Activated T-helper 1 cell treated with anti-CD3 and anti-CD28 coated beads, Interleukin-2, amount 50 U/mL, for 16 hours (primary cell): ENCODE results near the gene CIB2.

Source experiments
- DNase-seq, 2 donors: peaks; one replicate each; pipeline ENCODE4 v3.0.0-alpha.2; 2020; ENCODE audit warnings: low read depth in 1 of 2, low spot score in 1 of 2

Gene CIB2

DNA sequence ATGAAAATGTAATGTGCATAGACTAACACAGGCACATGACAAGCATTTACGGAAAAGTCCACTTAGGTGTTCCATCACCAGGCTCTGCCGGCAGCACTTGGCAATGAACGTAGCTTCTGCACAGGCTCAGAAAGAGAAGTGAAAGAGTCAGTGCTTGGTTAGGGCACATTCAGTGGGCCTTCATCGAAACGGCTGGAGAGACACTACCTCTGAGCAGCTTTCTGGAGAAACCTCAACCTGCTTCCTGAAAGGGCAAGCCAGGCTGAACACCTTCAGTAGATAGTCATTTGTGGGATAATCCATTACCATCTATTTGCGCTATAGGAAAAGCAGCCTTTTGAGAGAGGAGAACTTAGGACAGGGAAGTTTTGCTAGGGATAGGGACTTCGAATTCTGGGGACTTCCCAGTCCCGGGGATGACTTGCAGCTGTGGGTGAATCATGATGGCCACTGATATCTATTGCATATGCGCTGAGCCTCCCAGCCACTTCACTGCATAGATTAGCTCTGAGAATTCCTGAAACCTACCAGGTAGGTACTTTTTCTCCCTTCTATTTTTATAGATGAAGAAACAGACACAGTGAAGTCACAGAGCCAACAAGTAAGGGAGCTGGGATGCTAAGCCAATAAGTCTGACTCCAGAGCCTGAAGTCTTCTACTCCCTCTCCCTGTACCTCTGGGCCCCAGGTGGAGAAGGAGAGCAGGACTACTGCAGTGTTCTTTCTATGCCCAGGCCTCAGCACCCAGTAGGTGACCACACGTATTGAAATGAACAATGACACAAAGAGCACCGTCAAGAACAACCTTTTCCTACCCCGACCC, 43.1 kb downstream of the CIB2 start:
- DNase-seq, result no peak

DNA sequence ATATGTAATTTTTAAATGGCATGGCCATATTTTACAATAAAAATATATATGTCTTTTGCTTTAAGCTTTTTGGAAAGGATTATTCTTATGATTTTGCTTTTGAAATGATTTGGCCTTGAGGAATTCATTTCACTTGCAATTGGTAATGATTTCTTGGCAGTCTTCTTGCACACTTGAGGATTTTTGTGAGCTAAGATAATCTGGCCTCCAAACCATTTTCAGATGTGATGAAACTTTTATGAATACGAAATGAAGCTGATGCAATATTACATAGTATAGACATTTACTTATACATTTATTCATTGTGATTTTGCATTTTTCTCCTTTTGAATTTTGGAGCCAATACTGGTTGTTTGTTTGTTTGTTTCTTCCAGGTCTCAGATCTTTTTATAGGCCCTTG, 45.3 kb downstream of the CIB2 start:
- no peak for DNase-seq

DNA sequence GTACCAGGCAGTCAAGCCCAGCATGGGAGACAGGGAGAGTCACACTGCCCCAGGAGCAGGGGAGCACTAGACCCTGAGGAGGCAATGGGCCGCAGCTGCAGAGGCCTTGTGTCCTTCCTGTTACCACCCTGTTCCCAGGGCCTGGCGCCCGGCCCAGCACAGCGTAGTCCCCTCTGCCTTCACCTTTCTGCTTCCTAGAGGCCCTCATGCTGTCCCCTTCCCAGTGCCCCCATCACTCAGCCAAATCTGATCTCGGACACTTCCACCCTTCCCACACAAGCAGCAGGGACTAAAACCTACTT, 46.8 kb downstream of the CIB2 start:
- no peak for DNase-seq

DNA sequence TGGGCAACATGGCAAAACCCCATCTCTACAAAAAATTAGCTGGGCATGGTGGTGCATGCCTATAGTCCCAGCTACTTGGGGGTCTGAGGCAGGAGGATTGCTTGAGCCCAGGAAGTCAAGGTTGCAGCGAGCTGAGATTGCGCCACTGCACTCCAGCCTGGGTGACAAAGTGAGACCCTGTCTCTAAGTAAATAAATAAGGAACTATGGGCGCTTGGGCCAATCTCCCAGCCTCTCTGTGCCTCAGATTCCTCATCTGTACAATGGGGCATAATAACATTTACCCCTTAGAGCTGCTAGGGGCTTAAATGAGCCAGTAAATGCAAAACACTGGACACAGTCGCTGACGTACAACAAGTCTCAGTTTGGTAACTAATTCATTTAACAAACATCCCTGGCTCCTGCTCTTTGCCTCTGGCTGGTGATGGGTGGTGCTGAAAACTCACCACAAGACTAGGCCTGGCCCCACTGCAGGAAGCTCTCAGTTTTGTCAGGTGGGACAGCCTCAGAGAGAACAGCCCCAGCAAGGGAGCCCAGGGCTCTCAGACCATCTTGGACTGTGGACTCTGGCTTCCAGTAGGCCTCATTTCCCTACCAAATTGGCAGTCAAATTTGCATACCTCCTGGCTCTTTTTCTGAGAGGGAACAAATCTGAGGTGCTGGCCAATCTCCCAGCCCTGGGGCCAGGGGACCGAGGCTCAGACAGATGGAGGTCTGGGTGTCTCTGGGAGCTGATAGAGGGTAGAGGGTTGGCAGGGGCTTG, 47.4 kb downstream of the CIB2 start:
- DNase-seq, result no peak

DNA sequence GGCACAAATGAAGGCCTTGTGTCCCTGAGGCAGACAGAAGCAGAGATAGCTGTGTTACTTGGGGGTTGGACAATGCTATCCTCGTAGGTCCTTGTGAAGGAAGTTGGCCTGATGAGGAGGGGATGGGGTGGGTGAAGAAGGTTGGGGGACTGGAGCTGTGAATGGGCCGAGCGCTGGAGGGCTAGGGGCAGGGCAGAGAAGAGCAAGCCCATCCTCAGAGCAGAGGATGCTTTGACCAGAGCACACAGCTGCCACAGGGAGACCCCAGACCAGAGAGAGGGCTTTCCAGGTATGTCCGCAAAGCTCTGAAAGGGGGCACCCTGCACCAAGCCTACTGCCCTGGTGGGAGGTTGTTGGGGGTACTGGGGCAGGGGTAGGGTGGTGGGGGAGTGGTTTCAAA, 48.1 kb downstream of the CIB2 start:
- DNase-seq, result no peak

DNA sequence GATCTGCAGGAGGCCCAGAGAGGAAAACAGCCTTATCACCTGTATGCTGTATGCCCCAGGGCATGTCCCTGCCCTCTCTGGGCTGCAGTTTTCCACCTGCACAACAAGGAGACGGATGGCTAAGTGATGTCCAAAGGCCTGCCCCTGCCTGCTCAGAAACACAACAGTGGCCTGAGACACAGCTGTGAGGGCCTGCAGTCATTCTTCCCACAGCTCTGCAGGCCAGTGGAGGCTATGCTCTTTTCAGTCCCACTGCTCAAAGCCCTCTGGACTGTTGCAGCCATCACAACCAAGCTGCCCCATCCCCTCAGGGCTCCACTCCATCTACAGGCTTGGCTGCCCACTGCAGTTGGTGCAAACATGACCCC, 48.5 kb downstream of the CIB2 start:
- DNase-seq, result no peak

DNA sequence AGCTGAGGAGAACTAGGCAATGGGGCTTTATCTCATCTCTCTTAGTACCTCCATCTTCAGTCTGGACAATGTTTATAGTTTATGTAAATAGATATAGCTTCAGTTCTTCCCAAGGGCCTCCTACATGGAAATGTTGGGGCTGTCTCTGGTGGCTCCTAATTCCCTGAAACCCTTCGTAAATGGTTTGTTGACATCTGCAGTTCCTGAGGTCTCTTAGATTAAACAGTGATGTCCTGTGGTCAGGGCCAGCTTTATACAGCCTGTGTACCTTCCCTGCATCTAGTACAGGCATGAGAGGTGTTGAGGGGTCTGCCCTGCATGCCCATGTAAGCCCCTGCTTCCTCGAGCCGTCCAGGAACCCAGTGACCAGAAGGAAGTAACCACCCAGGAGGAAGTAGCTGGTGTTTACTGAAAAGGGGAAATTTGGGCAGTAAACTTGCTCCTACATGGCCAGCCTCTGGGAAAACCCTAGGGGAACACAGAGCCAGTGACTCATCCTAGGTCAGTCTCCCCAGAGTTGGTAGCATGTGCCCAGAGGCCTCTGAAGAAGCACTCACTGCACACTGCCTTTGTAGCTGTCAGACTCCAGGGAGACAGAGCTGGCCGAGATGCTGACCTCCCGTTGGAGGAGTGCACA, 49.0 kb downstream of the CIB2 start:
- DNase-seq, result no peak

DNA sequence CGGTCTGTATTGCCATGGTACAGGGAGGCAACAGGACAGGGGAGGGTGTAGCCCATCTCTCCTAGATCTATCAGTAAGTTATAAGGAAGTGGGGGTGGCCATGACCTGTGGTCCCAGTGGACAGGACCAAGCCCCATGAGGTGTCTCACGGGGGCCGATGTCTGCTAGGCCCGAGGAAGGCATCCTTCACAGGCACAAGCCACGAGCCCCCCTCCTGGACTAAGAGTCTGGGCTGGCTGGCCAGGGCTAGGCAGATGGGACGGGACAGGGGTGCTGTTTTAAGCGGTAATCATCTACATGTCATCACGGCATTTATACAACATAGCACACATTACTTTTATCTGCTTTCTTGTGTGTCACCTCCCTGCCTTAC, 51.2 kb downstream of the CIB2 start:
- DNase-seq, result no peak

DNA sequence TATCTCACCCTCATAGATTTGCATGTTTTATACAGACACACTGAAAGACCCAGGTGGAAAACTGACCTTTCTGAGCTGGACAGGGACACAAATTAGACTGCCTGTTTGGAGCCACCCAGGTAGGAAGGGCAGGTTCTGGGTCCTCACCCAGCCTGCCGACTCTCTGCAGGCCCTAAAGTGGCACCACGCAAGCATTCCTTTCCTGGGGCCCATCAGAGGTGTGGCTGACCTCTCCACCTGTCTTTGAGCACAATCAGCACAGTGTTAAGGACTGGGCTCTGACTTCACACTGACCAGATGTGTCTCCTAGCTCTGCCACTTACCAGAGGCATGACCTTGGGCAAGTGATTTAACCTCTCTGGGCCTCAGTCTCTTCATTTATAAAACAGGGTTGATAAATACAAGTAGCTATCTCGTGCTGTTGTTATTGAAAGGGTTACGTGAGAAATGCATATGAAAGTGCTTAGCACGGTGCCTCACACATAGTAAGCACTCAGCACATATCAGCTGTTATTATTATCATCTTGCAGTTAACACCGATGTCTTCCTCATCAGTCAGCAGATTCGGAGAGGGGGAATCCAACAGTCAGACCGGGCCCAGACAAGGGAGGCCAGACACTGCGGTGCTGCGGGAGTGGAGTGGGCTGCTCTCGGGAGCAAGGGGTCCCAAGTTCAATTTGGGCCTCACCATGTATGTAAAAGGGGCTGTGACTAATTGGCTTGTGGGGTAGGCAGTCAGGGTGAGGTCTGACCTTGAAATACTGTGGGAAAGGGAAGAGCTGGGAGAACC, 51.8 kb downstream of the CIB2 start:
- DNase-seq, result no peak

DNA sequence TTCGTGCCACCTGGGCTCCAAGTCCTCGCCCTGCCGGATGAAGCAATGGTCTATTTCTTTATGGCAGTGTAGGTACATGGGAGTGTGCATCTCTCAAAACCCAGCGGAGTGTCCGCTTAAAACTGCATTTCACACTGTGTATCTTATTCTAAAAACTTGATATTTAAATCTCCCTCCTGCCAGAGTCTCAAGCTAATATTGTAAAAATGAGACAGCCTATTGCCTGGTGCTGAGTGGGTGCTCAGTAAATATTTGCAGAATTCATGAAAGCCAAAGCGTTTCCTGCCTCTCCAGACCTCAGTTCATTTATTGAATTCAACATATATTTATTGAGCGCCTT, 53.4 kb downstream of the CIB2 start:
- DNase-seq, result no peak

DNA sequence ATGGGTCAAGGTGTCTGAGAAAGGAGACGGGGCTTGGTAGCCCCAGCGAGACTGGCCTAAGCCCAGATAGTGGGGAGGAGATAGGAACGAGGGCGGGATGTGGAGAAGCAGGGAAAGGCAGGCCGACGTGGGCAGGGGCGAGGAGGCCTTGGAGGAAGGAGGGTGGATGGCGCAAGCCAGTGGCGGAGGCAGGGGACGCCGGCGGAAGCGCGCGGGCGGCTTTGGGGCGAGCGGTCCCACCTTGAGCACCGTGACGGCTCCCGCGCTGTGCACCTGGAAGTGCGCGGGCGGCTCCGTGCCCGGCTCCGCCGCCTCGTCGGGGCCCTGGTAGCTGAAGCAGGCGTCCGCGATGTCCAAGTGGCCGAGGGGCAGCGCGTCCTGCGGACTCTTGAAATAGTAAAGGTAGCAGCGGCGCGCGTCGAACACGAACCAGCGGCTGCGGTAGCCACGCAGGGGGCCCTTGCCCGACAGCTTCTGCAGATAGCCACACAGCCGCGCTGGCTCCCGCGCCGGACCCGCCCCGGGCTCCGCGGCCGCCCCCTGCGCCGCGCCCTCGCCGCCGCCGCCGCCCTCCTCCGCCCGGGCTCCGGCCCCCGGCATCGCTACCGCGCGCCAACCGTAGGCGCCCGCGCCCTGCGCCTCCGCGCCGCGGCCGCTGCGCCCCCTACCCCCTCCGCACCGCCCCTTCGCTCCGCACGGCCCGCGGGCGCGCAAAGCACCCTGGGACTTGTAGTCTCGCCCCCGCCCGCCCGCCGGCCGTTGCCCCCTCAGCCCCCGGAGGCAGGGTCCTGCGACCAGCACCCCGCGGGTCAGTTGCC, 54.0 kb downstream of the CIB2 start, which contains the start of gene TBC1D2B:
TBC1D2B (minus strand) TSS at position 659 of the 818 bp plus-strand sequence; CDS start at position 600, 59 bp downstream.
- DNase-seq, result peak; percentile 51 to 60

DNA sequence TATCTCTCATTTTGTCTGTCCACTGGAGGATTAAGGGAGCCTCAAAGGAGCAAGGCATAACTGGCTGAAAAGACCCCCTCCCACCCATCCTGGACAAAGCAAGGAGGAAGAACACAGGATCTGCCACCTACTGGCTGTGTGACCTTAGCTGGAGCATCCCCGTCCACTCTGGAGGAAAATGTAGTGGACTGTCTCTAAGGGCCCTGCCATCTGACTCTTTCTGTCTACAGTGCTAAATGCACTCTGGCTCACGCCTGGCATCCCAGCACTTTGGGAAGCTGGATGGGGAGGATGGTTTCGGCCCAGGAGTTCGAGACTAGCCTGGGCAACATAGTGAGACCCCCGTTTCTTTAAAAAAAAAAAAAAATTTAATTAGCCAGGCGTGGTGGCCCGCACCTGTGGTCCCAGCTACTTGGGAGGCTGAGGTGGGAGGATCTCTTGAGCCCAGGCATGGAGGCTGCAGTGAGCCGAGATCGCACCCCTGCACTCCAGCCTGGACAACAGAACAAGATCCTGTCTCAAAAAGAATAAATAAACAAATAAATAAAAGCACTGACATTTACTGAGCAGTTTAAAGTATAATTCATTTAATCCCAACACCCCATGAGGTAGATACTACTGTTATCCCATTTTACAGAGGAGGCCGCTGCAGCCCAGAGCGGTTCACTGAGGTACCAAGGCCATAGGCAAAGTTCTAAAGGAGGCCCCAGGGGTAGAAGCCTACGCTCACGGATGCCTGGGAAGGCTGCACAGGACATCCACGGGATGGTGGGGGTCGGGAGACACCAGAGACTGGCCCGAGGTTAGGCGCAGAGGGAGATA, 54.8 kb downstream of the CIB2 start:
- DNase-seq, result no peak

DNA sequence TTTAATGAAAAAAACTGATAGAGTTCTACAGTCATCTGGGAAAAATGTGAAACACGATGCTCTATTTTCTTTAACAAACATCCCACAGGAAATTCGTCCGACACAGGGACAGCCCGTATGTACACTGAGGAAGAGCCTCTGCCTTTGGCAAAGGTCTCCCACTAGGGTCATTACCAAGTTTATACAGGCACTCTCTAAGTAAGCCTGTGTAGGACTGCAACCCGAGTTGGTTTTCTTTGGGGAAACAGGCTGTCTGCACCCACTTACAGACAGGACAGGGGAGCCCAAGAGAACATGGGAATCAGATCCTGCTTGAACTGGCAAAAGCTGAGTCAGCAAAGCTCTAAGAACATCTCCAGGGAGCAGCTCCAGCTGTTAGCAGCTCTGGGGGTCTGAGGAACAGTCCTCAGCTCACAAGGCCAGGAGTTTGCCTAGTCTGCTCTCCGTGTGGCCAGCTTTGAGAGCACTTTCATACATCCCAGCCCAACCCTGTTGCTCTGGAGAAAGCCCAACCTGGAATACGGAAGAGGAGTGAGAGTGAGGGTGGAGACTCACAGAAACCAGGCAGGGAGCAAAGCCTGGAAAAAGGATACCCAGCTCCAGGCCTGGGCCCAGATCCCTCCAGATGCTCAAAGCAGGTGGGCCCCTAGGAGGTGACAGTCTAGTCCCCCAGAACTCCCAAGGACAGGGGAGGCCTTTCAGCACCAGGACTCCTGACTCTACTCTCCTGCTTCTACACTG, 55.6 kb downstream of the CIB2 start:
- no peak for DNase-seq

DNA sequence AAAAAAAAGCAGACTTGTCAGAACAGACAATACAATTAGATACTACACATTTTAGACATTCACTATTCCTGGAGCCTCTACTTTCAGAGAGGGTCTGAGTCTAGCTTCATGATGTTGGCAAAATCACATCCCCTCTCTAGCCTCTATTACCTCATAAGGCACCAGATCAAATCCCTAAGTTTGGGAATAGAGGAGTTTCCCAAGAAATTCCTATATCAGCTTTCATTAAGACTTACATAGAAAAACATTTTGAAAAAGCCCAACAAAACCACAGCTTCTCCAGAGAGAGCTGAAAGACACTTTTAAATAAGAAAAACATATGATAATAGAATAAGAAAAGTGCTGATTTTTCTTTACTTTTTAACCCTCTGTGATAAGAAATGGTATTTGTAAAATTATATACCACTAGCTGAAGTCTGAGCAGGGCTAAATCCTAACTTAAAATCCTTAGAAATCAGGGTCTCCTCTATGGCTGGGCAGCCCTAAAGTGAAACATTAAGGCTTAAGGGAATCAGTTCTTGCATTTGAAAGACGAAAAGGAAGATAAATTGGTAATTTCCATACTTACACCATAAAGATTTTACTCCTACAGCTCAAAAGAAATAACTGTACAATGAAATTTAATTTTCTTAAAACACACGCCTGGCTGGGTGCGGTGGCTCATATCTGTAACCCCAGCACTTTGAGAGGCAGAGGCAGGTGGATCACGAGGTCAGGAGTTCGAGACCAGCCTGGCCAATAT, 58.0 kb downstream of the CIB2 start:
- DNase-seq, result no peak

DNA sequence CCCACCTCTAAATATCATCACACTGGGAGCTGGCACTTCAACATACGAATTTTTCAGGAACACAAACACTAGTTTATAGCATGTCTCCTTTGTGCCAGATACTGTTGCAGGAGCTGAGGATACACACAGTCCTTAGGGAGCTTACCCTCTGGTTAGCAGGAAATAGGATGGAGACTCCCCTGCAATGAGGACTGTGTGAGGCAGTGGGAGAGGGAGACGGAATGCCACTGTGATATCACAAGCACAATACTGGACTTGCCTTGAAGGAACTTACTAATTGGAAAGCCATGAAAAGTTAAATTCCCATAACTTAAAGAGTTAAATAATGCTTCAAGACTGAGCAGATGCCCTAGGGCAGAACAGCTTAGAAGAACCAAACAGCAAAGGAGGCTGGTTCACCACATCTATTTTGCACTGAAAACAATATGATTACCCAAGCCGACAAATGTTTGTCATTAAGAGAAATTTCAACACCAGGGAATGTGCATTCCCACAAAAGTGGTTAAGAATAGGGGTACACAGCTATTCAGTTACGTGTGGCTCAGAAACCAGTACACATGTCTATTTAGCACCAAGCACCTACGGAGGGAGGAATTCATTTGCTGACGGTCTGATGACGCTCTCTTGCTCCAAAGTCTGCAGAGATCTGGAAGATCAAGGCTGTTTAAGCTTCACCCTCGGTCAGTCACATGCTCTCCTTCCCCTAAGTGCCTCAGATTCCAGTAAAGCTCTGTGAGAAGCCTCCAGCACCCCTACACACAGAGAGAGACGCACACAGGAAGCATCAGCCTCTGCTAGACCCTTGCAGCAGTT, 59.0 kb downstream of the CIB2 start:
- DNase-seq, result no peak

DNA sequence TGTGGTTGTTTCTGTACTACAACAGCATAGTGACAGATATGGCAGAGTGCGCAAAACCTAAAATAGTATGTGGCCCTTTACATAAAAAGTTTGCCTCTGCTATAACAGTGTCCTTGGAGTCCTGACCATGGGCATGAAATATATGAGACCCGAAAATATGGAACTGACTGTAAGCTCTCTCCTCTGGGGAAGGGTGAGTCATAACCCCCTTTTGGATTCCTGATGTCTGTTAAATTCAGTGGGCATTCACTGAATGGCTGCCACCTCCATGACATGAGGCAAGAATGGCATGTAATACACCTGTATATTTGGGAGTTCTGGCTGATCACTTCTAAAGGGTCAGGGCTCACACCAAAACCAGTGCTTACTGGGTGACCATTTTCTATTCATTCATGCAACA, 59.9 kb downstream of the CIB2 start:
- DNase-seq, result no peak

DNA sequence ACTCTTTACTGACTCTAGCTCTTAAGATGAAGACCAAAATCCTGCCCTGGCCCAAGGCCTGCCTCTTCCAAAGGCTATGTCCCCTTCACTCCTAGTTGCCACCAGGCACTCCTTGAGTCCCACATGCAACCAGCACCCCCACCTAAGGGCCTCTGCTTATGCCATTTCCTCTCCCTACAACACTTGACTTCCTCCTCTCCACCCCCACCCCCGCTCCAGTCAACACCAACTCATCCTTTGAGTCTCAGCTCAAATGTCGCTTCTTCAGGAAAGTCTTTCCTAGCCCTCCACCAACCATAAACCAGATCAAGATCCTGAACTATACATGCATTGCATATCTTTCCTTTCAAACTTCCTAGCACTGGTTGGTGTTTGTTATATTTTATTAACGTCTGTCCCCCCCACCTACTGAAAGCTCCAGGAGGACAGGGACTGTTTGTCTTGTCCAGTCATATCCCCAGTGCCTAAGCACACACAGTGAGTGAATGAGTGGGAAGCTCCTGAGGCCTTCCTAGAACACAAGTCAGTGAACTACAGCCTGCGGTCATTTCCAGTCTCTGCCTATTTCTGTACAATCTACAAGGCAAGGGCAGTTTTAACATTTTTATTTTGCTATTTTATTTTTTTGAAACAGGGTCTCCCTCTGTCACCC, 61.1 kb downstream of the CIB2 start:
- no peak for DNase-seq
